Fibroblast of villous mesenchyme (primary cell): ENCODE results near the gene INHBE. TPM values are rescaled to one million over a fixed set of nuclear protein-coding genes. Genes with fewer than 3 reads are reported as not detected.

ENCODE experiments used
- DNase-seq: peaks from one replicate; pipeline ENCODE4 v3.0.0-alpha.2; 2010; ENCODE audit warnings: low read depth
- H3K4me3 ChIP-seq: 2 replicates; pipeline ENCODE4 v1.5.1; 2011; ENCODE audit warnings: low read depth, mild to moderate bottlenecking, low read length
- total RNA-seq: library from RNA; depleted of rRNA; stranded (reverse); fragments of >200 nt; gene quantifications from 2 replicates; pipeline ENCODE4 v1.2.3, GENCODE V29; 2012
- TF ChIP-seq, protein P1 (sequence below): IDR thresholded peaks from 2 replicates; pipeline ENCODE4 v1.5.1; 2012; ENCODE audit warnings: low read depth, mild to moderate bottlenecking, low read length; ENCODE audit not compliant: insufficient read depth

INHBE gene
- total RNA-seq, 1 donor: 1.7 TPM

- no peak overlapping the region for H3K4me3 ChIP-seq
- TF ChIP-seq, protein P1, sequence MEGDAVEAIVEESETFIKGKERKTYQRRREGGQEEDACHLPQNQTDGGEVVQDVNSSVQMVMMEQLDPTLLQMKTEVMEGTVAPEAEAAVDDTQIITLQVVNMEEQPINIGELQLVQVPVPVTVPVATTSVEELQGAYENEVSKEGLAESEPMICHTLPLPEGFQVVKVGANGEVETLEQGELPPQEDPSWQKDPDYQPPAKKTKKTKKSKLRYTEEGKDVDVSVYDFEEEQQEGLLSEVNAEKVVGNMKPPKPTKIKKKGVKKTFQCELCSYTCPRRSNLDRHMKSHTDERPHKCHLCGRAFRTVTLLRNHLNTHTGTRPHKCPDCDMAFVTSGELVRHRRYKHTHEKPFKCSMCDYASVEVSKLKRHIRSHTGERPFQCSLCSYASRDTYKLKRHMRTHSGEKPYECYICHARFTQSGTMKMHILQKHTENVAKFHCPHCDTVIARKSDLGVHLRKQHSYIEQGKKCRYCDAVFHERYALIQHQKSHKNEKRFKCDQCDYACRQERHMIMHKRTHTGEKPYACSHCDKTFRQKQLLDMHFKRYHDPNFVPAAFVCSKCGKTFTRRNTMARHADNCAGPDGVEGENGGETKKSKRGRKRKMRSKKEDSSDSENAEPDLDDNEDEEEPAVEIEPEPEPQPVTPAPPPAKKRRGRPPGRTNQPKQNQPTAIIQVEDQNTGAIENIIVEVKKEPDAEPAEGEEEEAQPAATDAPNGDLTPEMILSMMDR: no peak
- no peak for DNase-seq
Measured at GRCh38 chr12:57472391-57472790, 17.3 kb downstream of the INHBE start.

- no peak for DNase-seq
- TF ChIP-seq, protein P1: no peak
- H3K4me3 ChIP-seq: no peak overlapping the region
Measured at GRCh38 chr12:57473392-57473791, 18.3 kb downstream of the INHBE start.

DNA sequence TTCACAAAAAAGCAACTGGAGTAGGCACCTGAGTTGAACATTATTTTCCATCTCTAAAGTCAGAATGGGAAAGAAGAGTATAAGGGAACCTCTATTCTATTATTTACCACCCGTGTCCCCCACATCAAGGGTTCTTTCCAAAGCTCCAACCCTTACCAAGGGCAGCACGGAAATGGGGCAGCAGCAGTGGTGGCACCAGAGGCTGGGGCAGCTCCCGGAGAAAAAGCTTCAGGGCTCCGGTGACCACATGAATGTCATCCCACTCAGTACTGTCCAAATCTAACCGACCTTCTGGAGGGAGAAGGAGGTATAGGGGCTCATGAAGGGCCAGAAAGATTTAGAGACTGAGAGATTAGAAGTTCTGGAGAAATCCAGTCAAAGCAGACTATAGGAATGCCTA is 18.8 kb downstream of the INHBE start:
- no peak for DNase-seq
- TF ChIP-seq, protein P1: no peak

DNA sequence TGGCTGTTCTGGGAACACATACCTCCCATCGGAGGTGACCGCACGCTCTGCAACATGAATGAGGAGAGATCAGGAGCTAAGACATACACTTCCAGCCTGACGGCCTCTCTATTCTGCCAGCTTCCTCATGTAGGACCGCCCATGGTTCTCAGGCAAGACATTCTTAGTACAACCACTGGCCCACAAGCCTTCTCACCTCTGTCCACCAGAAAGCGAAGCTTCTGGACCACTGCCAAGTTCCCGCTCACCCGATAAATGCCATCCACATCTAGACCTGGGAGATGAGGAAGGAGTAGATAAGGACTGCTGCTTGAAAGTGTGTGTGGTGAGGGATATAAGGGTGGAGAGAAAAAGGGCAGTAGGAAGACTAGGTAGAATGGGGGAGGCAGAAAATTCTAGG is 19.3 kb downstream of the INHBE start:
- TF ChIP-seq, protein P1: no peak
- H3K4me3 ChIP-seq: no peak overlapping the region
- DNase-seq: no peak

More for the DNA sequence above, 18.8 kb downstream of the INHBE start:
- no peak overlapping the region for H3K4me3 ChIP-seq

GRCh38 chr12:57474862-57475261 is 19.8 kb downstream of the INHBE start:
- no peak overlapping the region for H3K4me3 ChIP-seq
- no peak for DNase-seq
- TF ChIP-seq, protein P1: no peak

GRCh38 chr12:57475271-57476161 is 20.4 kb downstream of the INHBE start:
- H3K4me3 ChIP-seq: peak overlapping the region; percentile 32
- peak; percentile 39 for DNase-seq
- TF ChIP-seq, protein P1: no peak
